Astrocyte of the cerebellum (primary cell): ENCODE data around the gene CASP3.

Experiments
- DNase-seq: peaks from one replicate; pipeline ENCODE4 v3.0.0-alpha.2; 2011; ENCODE audit warnings: low read depth
- H3K4me3 ChIP-seq: 2 replicates; pipeline ENCODE4 v1.5.1; 2011; ENCODE audit warnings: mild to moderate bottlenecking, low read depth, low read length, moderate library complexity
- CTCF ChIP-seq: IDR thresholded peaks from 2 replicates; pipeline ENCODE4 v1.5.1; 2012; ENCODE audit warnings: low read length, low read depth, moderate library complexity, mild to moderate bottlenecking; ENCODE audit errors: missing control alignments
- in situ Hi-C: cut with HindIII; loops from 2 replicates; pipeline ENCODE4 v1.10.0; 2017; ENCODE audit warnings: low sequenced_read_pairs

Gene CASP3

GRCh38 chr4:184649026-184649970, at the start of gene CASP3, which contains the start of gene PRIMPOL:
CASP3 (minus strand) TSS chr4:184649447; CDS start chr4:184638453, 10,994 bp downstream.
PRIMPOL (plus strand) TSS chr4:184649738; CDS start chr4:184657141, 7,403 bp downstream.
- DNase-seq = peak; percentile 80
- H3K4me3 ChIP-seq = peak within 1 kb of the TSS; percentile 79
- in situ Hi-C loops = no loop called here
- TF ChIP-seq CTCF = peak; percentile 8

- in situ Hi-C loops = loop anchor here (5.0 kb wide), 1 partner anchor 49 kb away; no protein-coding TSS in a partner anchor
- H3K4me3 ChIP-seq = no peak overlapping the region
- TF ChIP-seq CTCF = no peak
- DNase-seq = no peak
These were observed 48.7 kb upstream of the CASP3 start for GRCh38 chr4:184697956-184698355.

GRCh38 chr4:184695178-184695896, 46.1 kb upstream of the CASP3 start:
- no peak for TF ChIP-seq CTCF
- in situ Hi-C loops = loop anchor here (5.0 kb wide), 1 partner anchor 52 kb away; no protein-coding TSS in a partner anchor
- DNase-seq = no peak
- no peak overlapping the region for H3K4me3 ChIP-seq

- DNase-seq = no peak
- H3K4me3 ChIP-seq = no peak overlapping the region
- no peak for TF ChIP-seq CTCF
- in situ Hi-C loops = no loop called here
These were observed 45.2 kb upstream of the CASP3 start for GRCh38 chr4:184694412-184694956.

- H3K4me3 ChIP-seq = no peak overlapping the region
- in situ Hi-C loops = no loop called here
- peak; percentile 15 for DNase-seq
- no peak for TF ChIP-seq CTCF
These were observed 43.8 kb upstream of the CASP3 start for GRCh38 chr4:184693056-184693455.

GRCh38 chr4:184689681-184690080, 40.4 kb upstream of the CASP3 start:
- H3K4me3 ChIP-seq = no peak overlapping the region
- in situ Hi-C loops = no loop called here
- no peak for DNase-seq
- no peak for TF ChIP-seq CTCF
